GM12878 (cell line): ENCODE measurements around the gene CDC42SE1. TPM values are rescaled to one million over a fixed set of nuclear protein-coding genes. Genes with fewer than 3 reads are reported as not detected.

ENCODE experiments used
- GABPA ChIP-seq: IDR thresholded peaks from 2 replicates; pipeline ENCODE4 v1.6.1; 2014; ENCODE audit warnings: antibody characterized with exemption, low read depth, mild to moderate bottlenecking, inconsistent platforms
- POLR2AphosphoS2 ChIP-seq: IDR thresholded peaks from 2 replicates; pipeline ENCODE4 v1.6.1; 2011; ENCODE audit warnings: low read depth, mild to moderate bottlenecking, low read length, improper control_type of control experiment, moderate library complexity
- TCF7 ChIP-seq: IDR thresholded peaks from 2 replicates; pipeline ENCODE4 v1.6.1; 2014; ENCODE audit warnings: antibody characterized with exemption, borderline replicate concordance
- polyA plus RNA-seq, 11 experiments: library from polyadenylated mRNA; depleted of rRNA in 4 of 11; unstranded in 6 of 11; stranded (reverse) in 5 of 11; fragments of >200 nt; fragmentation: Nextera tagmentation in 4 of 11; fragmentation: Illumina TruSeq in 1 of 11; extraction: Ambion mirVana in 4 of 11; extraction: Trizol in 1 of 11; gene quantifications; 1 replicate in 1 of 11; 2 replicates in 10 of 11; pipeline versions ENCODE4 v1.2.1 to v1.2.3, GENCODE V29; 2011 to 2016; ENCODE audit warnings: inconsistent platforms in 2 of 11, missing spikeins in 2 of 11, low read depth in 1 of 11
- total RNA-seq, 4 experiments: library from RNA; depleted of rRNA in 3 of 4; stranded (reverse); fragments of >200 nt in 3 of 4; fragmentation: Illumina TruSeq in 1 of 4; extraction: Trizol in 1 of 4; gene quantifications; 2 replicates each; pipeline versions ENCODE4 v1.2.1 to v1.2.3, GENCODE V29; 2013 to 2021
- TF ChIP-seq, protein P1 (sequence below): fragments of 450-650 bp; IDR thresholded peaks from 2 replicates; pipeline ENCODE4 v1.6.1; 2017; ENCODE audit warnings: borderline replicate concordance
- TF ChIP-seq, protein P2 (sequence below): fragments of 450-650 bp; IDR thresholded peaks from 2 replicates; pipeline ENCODE4 v1.6.1; 2017; ENCODE audit warnings: antibody characterized with exemption, mild to moderate bottlenecking, moderate library complexity

The CDC42SE1 gene
- total and polyA plus RNA-seq, 10 of the 15 experiments (the other 5 are each of a cell fraction or from before 2014, with no cell fraction given) = 35.7 to 112 (median 74.3) TPM

DNA sequence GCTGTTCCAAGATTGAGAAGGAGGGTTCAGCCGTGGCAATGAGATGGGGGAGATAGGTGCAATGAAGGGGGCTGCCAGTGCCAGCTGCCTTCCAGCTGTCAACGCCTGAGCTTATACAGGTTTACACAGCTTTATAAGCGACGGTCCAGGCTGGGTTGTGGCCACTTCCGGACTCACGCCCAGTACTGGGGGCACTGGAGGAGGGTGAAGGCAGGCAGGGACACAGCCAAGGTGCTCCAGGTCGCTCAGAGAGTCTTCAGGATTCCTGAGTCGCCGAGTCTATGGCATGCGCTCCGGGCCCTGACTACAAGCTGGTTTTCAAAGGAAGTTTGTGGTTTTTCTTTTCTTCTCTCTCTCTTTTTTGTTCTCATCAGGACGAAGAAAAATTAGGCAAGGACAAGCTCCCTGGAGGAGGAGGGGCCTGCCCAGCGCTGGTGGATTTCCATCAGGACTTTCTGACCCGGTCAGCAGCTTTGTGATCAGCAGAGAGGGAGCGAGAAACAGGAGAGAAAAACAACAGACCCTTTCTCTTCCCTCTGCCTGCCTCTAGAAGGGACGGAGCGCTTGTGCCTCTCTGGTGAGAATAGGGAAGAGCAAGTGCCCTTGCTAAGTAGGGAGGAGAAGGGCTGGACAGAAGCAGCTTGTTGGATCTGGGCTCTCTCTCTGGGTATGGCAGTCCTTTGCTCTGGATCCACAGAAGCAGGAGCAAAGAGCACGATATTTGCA, 52.9 kb downstream of the CDC42SE1 start, which contains the start of gene MINDY1 (continued):
- TF ChIP-seq, protein P1, sequence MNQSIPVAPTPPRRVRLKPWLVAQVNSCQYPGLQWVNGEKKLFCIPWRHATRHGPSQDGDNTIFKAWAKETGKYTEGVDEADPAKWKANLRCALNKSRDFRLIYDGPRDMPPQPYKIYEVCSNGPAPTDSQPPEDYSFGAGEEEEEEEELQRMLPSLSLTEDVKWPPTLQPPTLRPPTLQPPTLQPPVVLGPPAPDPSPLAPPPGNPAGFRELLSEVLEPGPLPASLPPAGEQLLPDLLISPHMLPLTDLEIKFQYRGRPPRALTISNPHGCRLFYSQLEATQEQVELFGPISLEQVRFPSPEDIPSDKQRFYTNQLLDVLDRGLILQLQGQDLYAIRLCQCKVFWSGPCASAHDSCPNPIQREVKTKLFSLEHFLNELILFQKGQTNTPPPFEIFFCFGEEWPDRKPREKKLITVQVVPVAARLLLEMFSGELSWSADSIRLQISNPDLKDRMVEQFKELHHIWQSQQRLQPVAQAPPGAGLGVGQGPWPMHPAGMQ = no peak
- TF ChIP-seq POLR2AphosphoS2 (no peak), TCF7 (no peak), GABPA (no peak)
- TF ChIP-seq, protein P2, sequence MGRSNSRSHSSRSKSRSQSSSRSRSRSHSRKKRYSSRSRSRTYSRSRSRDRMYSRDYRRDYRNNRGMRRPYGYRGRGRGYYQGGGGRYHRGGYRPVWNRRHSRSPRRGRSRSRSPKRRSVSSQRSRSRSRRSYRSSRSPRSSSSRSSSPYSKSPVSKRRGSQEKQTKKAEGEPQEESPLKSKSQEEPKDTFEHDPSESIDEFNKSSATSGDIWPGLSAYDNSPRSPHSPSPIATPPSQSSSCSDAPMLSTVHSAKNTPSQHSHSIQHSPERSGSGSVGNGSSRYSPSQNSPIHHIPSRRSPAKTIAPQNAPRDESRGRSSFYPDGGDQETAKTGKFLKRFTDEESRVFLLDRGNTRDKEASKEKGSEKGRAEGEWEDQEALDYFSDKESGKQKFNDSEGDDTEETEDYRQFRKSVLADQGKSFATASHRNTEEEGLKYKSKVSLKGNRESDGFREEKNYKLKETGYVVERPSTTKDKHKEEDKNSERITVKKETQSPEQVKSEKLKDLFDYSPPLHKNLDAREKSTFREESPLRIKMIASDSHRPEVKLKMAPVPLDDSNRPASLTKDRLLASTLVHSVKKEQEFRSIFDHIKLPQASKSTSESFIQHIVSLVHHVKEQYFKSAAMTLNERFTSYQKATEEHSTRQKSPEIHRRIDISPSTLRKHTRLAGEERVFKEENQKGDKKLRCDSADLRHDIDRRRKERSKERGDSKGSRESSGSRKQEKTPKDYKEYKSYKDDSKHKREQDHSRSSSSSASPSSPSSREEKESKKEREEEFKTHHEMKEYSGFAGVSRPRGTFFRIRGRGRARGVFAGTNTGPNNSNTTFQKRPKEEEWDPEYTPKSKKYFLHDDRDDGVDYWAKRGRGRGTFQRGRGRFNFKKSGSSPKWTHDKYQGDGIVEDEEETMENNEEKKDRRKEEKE = no peak
